ENCODE measurements around the gene MT1E. TPM values are rescaled to one million over a fixed set of nuclear protein-coding genes. Genes with fewer than 3 reads are reported as not detected.
"Not testable (repeated sequence)": the region's sequence is repeated elsewhere in the genome, so short reads cannot be mapped to it uniquely, and the experiment has no call there.

Gene MT1E
- total and polyA plus RNA-seq, 9 donors: 16.1 to 867 (median 65.3) TPM

- no peak for TF ChIP-seq POLR2A (IDR thresholded peaks at IDR 0.05)
- TF ChIP-seq CTCF (IDR thresholded peaks at IDR 0.05): no peak
- no peak for TF ChIP-seq EP300 (IDR thresholded peaks at IDR 0.05)
- no peak overlapping the region for H3K27ac ChIP-seq
- WGBS, 3 donors: 69 to 78% (median 77%) methylated on average over 6 of the region's 6 CpGs
- no peak for DNase-seq
- intact Hi-C loops (cut with DNase I): no loop called here
- H3K27me3 ChIP-seq: no peaks in the 10 kb centered on the region
- H3K4me1 ChIP-seq (ENCODE audit: insufficient read depth): peaks cover 2% of the 10 kb centered on the region
- H3K36me3 ChIP-seq: no peaks in the 10 kb centered on the region
- no peak overlapping the region for H3K4me3 ChIP-seq
- H3K9me3 ChIP-seq: no peaks in the 10 kb centered on the region
Measured at GRCh38 chr16:56618138-56618537, 7.4 kb upstream of the MT1E start.

- Histone ChIP-seq H3K9me3 (no peaks in the 10 kb centered on the region), H3K27ac (no peak overlapping the region), H3K36me3 (no peaks in the 10 kb centered on the region), H3K4me1 (ENCODE audit: insufficient read depth) (peaks cover 2% of the 10 kb centered on the region), H3K4me3 (no peak overlapping the region), H3K27me3 (no peaks in the 10 kb centered on the region)
- TF ChIP-seq CTCF (IDR thresholded peaks at IDR 0.05) (no peak), EP300 (IDR thresholded peaks at IDR 0.05) (no peak), POLR2A (IDR thresholded peaks at IDR 0.05) (no peak)
- DNase-seq: no peak
- intact Hi-C loops (cut with DNase I): loop anchor here in 1 of 4 donors (10.0 kb wide), 1 partner anchor 54 kb away; no protein-coding TSS in a partner anchor
- 72 to 91% (median 75%) methylated on average over 7 to 8 of the region's 8 CpGs for WGBS, 3 donors
Measured at GRCh38 chr16:56620339-56620897, 5.2 kb upstream of the MT1E start.

GRCh38 chr16:56621665-56622445 lies 3.7 kb upstream of the MT1E start:
- not testable (repeated sequence) for DNase-seq; H3K4me1 ChIP-seq (ENCODE audit: insufficient read depth); H3K4me3 ChIP-seq; H3K36me3 ChIP-seq; H3K27me3 ChIP-seq; H3K27ac ChIP-seq; H3K9me3 ChIP-seq
- 65 to 74% (median 71%) methylated on average over 4 of the region's 4 CpGs for WGBS, 3 donors
- intact Hi-C loops (cut with DNase I): loop anchor here in 1 of 4 donors (10.0 kb wide), 1 partner anchor 53 kb away; no protein-coding TSS in a partner anchor

- not testable (repeated sequence) for H3K36me3 ChIP-seq; H3K27ac ChIP-seq; DNase-seq; H3K9me3 ChIP-seq; H3K4me3 ChIP-seq; H3K4me1 ChIP-seq (ENCODE audit: insufficient read depth); H3K27me3 ChIP-seq
- WGBS, 3 donors: 90 to 93% (median 90%) methylated on average over 5 of the region's 5 CpGs
- intact Hi-C loops (cut with DNase I): loop anchor here in 1 of 4 donors (10.0 kb wide), 1 partner anchor 52 kb away; no protein-coding TSS in a partner anchor
Measured at GRCh38 chr16:56623184-56623583, 2.4 kb upstream of the MT1E start.

- Histone ChIP-seq H3K27ac (no peak overlapping the region), H3K27me3 (no peaks in the 10 kb centered on the region), H3K4me3 (no peak overlapping the region), H3K9me3 (no peaks in the 10 kb centered on the region), H3K36me3 (no peaks in the 10 kb centered on the region), H3K4me1 (ENCODE audit: insufficient read depth) (peaks cover 6% of the 10 kb centered on the region)
- TF ChIP-seq EP300 (IDR thresholded peaks at IDR 0.05) (no peak), CTCF (IDR thresholded peaks at IDR 0.05) (no peak), POLR2A (IDR thresholded peaks at IDR 0.05) (no peak)
- 89 to 96% (median 96%) methylated on average over 2 of the region's 2 CpGs for WGBS, 3 donors
- no peak for DNase-seq
- intact Hi-C loops (cut with DNase I): loop anchor here in 1 of 4 donors (10.0 kb wide), 1 partner anchor 51 kb away; no protein-coding TSS in a partner anchor
Measured at GRCh38 chr16:56623637-56624036, 1.9 kb upstream of the MT1E start.
